Globus pallidus (tissue), 1 donor: Measurements from ENCODE around the gene FABP7.
A peak's percentile ranks its signal among the peaks of the same experiment; 100 is the strongest.
"Not testable (repeated sequence)": the region's sequence is repeated elsewhere in the genome, so short reads cannot be mapped to it uniquely, and the experiment has no call there.

Experiments
- DNase-seq: peaks from one replicate; pipeline ENCODE4 v3.0.0-alpha.2; 2015; ENCODE audit warnings: low spot score

FABP7 gene

DNA sequence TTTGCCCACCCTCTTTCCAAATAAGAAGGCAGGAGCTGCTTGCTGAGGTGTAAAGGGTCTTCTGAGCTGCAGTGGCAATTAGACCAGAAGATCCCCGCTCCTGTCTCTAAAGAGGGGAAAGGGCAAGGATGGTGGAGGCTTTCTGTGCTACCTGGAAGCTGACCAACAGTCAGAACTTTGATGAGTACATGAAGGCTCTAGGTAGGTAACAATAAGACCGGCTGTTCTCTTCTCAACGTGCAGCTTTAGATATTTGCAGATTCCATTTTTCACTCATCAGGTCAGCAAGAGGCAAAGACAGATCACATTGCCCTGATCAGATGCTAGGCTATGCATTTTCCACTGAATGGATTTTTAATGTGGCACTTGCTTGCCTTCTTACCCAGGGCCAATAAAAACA is at the start of gene FABP7:
FABP7 (plus strand) TSS at position 50 of the 400 bp plus-strand sequence; CDS start at position 129, 79 bp downstream.
- DNase-seq = no peak

GRCh38 chr6:122730334-122730733 is 49.2 kb upstream of the FABP7 start:
- DNase-seq = no peak

- peak; percentile 50 for DNase-seq
These were observed 48.6 kb upstream of the FABP7 start for GRCh38 chr6:122730775-122731386.

DNA sequence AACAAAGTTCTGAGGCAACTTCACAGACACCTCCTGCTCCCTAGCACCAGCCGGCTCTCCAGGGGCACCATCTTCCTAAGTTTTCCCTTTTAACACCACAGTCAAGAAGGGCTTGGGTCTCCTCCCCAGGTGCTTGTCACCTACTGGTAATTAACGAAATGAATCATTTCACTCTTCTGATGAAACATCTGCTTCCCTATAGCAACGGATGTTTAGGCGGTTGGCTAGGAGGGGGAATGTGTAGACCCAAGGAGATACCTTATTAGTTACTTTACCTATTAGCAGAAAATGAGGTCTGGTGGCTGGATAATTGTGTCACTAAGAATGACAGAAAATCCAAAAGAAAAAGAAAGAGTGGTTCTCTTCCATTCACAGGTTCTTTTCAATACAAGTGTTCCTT is 46.3 kb upstream of the FABP7 start:
- no peak for DNase-seq

DNA sequence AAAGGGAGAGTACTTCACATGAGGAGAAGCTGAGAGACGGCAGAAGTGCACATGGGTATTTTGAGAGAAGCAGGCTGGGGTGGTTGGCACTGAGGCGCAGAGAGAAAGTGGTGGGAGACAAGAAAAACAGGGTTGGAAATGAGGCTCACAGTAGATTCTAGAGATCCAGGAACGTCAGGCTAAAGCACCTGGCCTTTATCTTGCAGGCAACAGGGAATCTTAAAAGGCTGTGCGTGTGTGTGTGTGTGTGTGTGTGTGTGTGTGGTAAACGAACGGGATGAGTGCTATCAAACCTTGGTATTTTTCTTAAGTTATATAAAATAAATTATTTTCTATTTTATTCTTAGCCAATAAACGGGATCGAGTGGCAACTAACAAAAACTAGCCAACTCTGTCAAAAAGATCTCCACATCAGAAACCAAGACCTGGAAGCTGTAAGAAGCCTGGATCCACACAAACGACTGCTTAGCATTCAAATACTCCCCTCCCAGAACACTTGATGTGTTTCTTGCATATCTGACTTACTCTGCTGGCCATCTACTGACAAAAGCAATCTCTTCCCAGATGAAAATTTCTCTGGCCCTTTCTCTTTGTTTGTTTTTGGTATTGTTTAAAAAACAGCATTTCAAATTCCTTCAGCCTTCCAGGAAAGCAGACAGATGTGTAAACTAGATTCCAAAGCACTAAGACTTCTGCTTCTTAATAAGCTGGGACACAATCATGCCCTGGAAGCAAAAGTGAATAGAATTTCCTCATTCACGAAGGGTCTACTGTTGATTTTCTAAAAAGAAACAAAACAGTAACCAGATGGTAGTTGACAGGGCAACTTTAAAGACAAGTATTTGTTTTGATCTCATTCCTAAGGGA is 44.8 kb upstream of the FABP7 start:
- no peak for DNase-seq

DNA sequence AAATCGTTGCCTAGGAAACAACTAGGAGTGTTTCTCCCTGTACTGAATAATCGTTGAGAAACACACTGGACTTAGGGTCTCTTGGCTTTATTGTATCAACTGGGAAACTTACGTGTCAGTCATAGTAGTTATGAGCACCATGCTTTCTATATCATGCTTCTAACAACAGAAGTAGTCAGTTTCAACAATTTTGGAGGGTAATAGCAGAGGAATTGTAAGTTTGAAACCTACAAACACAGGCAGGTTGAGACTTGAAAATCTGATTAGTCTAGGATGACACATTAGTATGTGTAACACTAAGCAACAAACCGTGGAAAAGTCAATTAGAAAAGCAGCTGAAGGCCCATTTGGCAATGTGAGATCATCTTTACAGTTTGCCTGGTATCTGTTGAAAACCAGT is 43.9 kb upstream of the FABP7 start:
- DNase-seq = no peak

DNA sequence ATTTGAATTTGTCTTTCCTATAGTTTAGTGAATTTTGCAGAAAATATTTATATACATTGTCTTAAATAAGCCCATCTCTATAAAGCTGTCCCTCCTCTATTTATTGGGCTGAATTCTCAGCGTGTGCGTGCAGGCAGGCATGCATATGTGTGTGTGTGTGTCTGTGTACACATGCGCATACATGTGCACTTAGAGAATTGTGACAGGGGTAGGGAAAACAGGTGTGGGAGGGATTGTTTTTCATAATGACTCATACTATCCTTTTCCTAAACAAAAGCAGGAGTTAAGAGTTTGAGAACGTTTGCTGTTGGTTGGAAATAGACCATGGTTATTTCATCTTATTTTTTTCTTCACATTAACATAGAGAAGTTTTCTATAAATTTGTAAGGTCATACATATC is 43.4 kb upstream of the FABP7 start:
- DNase-seq = no peak

GRCh38 chr6:122736616-122737015 is 42.9 kb upstream of the FABP7 start:
- DNase-seq = no peak

DNA sequence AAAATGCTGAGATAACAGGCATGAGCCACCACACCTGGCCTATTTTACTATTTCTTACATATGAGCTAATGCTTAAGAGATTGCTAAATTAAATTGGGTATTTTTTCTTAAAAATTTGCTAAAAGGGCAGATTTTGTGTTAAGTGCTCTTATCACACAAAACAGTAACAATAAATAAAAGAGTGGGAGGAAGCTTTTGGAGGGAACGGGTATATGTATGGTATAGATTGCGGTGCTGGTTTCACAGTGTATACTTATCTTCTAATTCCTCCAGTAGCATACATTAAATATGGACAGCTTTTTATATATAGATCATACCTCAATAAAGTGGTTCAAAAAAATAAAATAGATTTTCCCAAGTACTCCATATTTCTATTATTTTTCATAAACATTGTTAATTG is 39.4 kb upstream of the FABP7 start:
- no peak for DNase-seq

- no peak for DNase-seq
These were observed 38.6 kb upstream of the FABP7 start for GRCh38 chr6:122740936-122741335.

DNA sequence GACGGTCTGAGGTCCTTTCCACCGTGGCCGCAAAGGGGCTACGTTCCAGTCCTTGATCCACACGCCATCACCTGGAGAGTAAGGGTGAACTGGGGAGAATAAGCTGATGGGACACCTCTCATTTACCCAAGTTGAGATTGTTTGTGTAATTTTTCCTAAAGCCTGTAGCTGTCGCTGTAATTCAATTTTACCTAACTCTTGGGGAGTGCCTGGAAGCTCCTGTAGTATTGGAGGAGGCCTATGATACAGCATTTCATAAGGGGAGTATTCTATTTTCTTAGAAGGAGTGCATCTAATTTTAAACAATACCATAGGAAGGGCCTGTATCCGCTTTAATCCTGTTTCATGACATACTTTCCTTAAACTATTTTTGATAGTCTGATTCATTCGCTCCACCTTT is 35.3 kb upstream of the FABP7 start:
- not testable (repeated sequence) for DNase-seq

GRCh38 chr6:122744856-122745255 is 34.7 kb upstream of the FABP7 start:
- not testable (repeated sequence) for DNase-seq

GRCh38 chr6:122746688-122747087 is 32.8 kb upstream of the FABP7 start:
- DNase-seq = no peak

DNA sequence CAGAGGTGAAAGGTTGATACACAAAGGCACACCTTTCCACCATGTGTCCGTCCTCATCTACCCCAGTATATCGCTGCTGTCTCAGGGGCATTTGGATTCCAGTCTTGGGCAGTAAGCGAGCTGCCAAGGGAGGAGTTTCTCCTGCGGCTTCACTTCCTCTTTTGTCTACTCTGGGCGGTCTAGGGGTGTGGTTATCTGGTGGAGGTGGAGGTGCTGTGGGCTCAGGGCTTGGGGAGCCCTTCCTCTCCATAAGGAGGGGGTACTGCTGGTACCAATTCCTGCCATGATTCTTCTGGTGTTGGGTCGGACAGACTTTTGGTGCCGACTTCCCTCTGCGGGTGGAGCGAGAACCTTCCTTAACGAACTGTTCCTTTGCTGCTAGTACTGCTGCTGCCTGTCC is 31.9 kb upstream of the FABP7 start:
- no peak for DNase-seq

DNA sequence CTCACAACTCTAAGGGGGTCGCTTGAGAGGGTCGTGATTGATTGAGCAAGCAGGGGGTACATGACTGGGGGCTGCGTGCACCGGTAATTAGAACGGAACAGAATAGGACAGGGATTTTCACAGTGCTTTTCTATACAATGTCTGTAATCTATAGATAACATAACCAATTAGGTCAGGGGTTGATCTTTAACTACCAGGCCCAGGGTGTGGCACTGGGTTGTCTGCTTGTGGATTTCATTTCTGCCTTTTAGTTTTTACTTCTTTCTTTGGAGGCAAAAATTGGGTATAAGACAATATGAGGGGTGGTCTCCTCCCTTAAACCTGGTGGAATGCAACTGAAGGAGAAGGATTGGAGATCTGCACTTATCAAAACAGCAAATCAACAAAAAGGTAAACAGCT is 30.6 kb upstream of the FABP7 start:
- not testable (repeated sequence) for DNase-seq

DNA sequence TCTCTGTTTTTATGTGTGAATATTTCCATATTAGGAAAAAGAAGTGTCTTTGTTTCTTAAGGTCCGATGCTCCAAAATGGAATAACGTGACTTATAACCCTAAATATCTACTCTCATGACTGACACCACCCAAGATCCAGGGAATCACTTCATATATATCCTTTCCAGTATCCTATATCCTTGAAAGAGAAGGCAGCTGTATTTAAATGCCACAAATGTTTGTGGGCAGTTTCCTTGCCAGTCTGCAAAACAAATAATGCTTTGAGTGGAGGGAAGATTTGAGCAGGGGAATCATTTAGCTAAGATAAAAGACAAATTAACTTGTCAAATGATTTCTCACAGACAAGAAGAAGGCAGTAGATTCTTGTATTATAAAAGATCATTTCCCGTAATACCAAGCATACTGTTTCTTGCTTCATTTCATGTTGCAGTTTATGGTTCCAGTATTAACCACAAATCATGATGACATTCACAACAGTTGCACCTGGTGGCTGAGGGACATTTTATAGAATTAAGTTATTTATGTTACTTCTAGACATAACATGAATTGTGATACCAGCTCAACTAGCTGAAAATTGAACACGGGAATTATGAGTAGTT is 30.0 kb upstream of the FABP7 start:
- DNase-seq = no peak

GRCh38 chr6:122751326-122751725 is 28.2 kb upstream of the FABP7 start:
- no peak for DNase-seq

DNA sequence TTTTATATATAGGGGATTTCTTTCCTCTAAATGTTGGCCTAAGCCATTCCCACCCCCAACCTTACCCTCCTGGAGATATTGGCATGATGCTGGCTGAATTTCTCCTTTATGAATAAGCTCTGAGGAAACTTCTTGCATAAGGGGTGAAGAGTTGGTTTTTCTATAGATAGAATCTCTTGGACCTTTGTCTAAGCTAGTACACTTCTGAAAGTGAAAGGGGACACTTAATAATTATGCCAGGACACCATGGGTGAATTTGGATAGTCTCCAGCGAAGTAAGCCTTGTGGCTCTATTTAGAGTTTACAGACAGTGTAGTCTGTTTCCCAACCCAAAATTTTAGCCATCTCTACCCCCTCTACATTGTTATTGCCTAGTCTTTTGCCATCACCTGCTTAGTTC is 27.1 kb upstream of the FABP7 start:
- DNase-seq = no peak

DNA sequence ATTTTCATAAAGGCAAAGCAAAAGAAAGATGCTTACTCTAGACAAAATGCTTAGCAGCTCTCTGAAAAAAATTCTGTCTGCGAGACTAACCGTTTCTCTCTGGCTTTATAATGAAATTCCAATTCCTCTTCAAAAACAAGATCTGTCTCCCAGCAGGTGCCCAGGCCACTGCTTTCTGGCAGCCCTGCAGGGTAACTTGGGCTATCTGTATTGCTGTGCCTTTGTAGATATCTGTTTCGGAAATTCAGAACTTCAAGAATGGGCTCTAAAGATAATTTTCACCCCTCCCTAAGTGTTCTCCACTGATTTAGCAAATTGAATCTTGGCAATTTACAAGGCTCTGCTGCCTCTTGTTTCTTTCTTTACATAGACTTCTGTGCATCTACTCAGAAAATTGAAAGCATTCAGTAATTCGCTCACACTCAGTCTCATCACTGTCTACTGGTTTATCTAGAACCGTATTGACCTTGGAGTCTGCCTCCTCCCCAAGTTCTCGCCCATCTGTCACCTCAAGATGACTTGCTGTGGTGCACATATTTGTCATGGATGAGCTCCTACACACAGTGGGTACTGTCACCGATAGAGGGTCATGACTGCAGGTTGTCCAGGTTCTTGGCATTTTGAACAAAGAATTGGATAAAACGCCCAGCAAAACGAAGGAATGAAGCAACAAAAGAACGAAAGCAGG is 26.4 kb upstream of the FABP7 start:
- peak; percentile 10 for DNase-seq

DNA sequence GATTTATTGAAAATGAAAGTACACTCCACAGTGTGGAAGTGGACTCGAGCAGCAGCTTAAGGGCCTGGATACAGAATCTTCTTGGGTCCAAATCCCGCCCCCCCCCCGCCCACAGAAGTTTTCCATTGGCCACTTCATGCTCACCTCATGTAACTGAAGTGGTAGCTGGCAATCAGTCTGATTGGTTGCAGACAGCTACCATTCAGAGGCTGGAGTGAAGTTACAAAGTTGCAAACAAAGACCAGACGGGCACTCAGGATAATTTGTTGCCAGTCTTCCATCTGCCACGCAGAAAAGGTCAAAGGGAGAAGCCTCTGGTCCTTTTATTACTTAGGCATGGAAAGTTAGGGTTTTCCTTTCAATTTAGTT is 25.8 kb upstream of the FABP7 start:
- DNase-seq = peak; percentile 37

DNA sequence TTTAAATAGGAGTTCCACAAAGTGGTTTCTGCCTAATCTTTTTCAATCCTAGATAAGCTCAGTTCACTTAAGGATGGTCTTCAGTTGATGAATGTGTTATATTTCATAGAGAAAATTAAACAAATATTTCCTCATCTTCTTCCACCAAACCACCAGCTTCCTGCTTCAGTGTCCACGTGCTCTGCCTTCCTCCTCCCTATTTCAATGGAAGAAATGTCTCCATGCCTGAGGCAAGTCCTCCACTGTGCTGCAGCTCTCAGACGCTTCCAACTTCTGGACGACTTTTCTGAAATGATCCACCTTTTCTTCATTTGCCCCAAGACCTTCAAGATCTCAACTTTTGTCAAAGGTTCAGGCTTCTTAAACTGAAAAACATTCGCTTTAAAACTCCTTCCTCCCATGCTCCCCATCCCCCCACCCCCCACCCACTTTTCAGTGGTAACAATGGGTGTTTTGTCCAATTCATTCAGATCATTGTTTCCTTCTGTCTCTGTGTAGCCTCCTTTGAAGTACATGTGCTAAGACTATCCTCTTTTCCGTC is 25.3 kb upstream of the FABP7 start:
- peak; percentile 47 for DNase-seq

- no peak for DNase-seq
These were observed 23.6 kb upstream of the FABP7 start for GRCh38 chr6:122755901-122756300.
